Measurements from ENCODE around the gene NSUN7.

GRCh38 chr4:40840255-40840984, 90.7 kb downstream of the NSUN7 start:
- TF ChIP-seq POLR2A (IDR thresholded peaks at IDR 0.05) (no peak), CTCF (IDR thresholded peaks at IDR 0.05) (no peak)

Measured in transverse colon (tissue), 3 donors.